BLaER1 treated with 17β-estradiol and CSF1 and Interleukin-3, amounts not matched to agents 10 nM and 100 nM (cell line): Measurements from ENCODE around the gene IL12RB1.
"Not testable (repeated sequence)": the region's sequence is repeated elsewhere in the genome, so short reads cannot be mapped to it uniquely, and the experiment has no call there.

ENCODE experiments used
- H3K27ac ChIP-seq, 11 experiments: shearing (Covaris generic); formaldehyde crosslinking; 2 replicates each; pipeline ENCODE4 v1.8.1; 2022
- H3K27me3 ChIP-seq, 11 experiments: shearing (Covaris generic); formaldehyde crosslinking; 2 replicates each; pipeline ENCODE4 v1.8.1; 2022
- H3K36me3 ChIP-seq, 11 experiments: shearing (Covaris generic); formaldehyde crosslinking; 2 replicates each; pipeline ENCODE4 v1.8.1; 2022
- H3K4me1 ChIP-seq, 10 experiments: shearing (Covaris generic); formaldehyde crosslinking; 2 replicates each; pipeline ENCODE4 v1.8.1; 2022
- H3K4me2 ChIP-seq, 11 experiments: shearing (Covaris generic); formaldehyde crosslinking; 2 replicates each; pipeline ENCODE4 v1.8.1; 2022
- H3K4me3 ChIP-seq, 10 experiments: shearing (Covaris generic); formaldehyde crosslinking; 2 replicates each; pipeline ENCODE4 v1.8.1; 2022
- H3K9ac ChIP-seq, 11 experiments: shearing (Covaris generic); formaldehyde crosslinking; 2 replicates each; pipeline ENCODE4 v1.8.1; 2022
- H3K9me3 ChIP-seq, 11 experiments: shearing (Covaris generic); formaldehyde crosslinking; replicated peaks in 1 of 11; 2 replicates each; pipeline ENCODE4 v1.8.1; 2022
- H4K20me1 ChIP-seq, 11 experiments: shearing (Covaris generic); formaldehyde crosslinking; 2 replicates each; pipeline ENCODE4 v1.8.1; 2022
- Cebpa-rat ChIP-seq, 11 experiments: shearing (Covaris generic); IDR thresholded peaks; 2 replicates each; pipeline ENCODE4 v1.8.1; 2022

IL12RB1 gene

DNA sequence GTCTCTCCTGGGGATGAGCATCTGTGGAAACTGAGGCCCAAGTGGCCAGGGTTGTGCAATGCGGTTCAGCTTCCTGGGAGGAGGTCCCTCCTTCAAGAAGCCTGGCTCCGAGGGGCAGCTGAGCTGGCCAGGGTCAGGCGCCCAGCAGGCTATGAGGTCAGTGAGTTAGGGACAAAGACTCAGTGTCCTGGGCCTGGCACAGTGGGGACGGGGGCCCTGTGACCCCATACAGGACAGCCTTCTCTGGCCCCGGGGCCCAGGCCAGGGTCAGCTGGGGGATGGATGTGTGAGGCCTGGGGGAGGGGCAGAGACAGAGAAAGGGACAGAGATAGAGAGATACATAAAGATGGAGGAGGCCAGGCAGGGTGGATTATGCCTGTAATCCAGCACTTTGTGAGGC lies 3.0 kb upstream of the IL12RB1 start:
- H3K4me2 ChIP-seq = peak overlapping the region in 10 of 11 experiments; percentile 28 to 97 (median 78); a peak in 20 of 22 replicates
- H3K4me1 ChIP-seq = peaks cover 59 to 79% (median 69%) of the 10 kb centered on the region in 10 experiments

DNA sequence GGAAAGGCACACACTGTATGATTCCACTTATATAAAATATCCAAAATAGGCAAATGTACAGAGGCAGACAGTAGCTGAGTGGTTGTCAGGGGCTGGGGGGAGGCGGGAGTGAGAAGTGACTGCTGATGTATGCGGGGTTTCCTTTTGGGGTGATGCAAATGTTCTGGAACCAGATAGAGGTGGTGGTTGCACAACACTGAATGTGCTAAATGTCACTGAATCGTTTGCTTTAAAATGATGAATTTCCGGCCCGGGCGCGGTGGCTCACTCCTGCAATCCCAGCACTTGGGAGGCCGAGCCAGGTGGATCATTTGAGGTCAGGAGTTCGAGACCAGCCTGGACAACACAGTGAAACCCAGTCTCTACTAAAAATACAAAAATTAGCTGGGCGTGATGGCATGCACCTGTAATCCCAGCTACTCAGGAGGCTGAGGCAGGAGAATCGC lies 2.4 kb upstream of the IL12RB1 start:
- not testable (repeated sequence) for H3K27me3 ChIP-seq, H3K9me3 ChIP-seq, H4K20me1 ChIP-seq, H3K4me3 ChIP-seq, H3K36me3 ChIP-seq
- peak overlapping the region in 10 of 11 experiments; percentile 66 to 91 (median 78); a peak in 20 of 22 replicates for H3K27ac ChIP-seq
- H3K4me2 ChIP-seq = peak overlapping the region; percentile 12 to 97 (median 67); a peak in 21 of 22 replicates
- peaks cover 59 to 81% (median 69%) of the 10 kb centered on the region in 10 experiments for H3K4me1 ChIP-seq
- H3K9ac ChIP-seq = peak overlapping the region in 7 of 11 experiments; percentile 31 to 57 (median 46); a peak in 11 of 22 replicates
- peak in 9 of 11 experiments; percentile 15 to 75 (median 52); a peak in 11 of 22 replicates for TF ChIP-seq Cebpa-rat (IDR thresholded peaks at IDR 0.05)

More for the DNA sequence above, 3.0 kb upstream of the IL12RB1 start:
- Histone ChIP-seq H3K9me3 (no peaks in the 10 kb centered on the region), H4K20me1 (no peaks in the 10 kb centered on the region), H3K4me3 (no peak overlapping the region), H3K27me3 (no peaks in the 10 kb centered on the region), H3K36me3 (no peaks in the 10 kb centered on the region), H3K27ac (peak overlapping the region; percentile 17 to 91 (median 76); a peak in 21 of 22 replicates), H3K9ac (peak overlapping the region in 7 of 11 experiments; percentile 7 to 62 (median 46); a peak in 12 of 22 replicates)
- no peak for TF ChIP-seq Cebpa-rat (IDR thresholded peaks at IDR 0.05)

DNA sequence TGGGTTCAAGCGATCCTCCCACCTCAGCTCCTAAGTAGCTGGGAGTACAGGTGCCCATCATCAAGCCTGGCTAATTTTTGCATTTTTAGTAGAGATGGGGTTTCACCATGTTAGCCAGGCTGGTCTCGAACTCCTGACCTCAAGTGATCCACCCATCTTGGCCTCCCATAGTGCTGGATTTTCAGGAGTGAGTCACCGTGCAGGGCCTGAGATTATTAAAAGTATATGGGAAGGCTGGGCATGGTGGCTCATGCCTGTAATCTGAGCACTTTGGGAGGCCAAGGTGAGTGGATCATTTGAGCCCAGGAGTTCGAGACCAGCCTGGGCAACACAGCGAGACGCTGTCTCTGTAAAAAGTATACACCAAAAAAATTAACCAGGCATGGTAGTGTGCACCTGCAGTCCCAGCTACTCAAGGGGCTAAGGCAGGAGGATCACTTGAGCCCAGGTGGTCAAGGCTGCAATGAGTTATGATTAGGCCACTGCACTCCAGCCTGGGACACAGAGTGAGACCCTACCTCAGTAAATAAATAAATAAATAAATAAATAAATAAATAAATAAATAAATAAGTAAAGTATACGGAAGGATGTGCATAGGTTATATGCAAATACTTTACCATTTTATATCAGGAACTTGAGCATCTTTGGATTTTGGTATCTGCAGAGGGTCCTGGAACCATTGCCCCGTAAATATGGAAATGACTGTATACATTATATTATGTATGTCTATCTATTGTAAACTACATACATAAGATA lies 854 bp downstream of the IL12RB1 start:
- peak overlapping the region in 9 of 11 experiments; percentile 78 to 97 (median 91); a peak in 12 of 22 replicates for H3K4me2 ChIP-seq
- H3K9me3 ChIP-seq = no peaks in the 10 kb centered on the region
- no peaks in the 10 kb centered on the region for H3K27me3 ChIP-seq
- H3K4me3 ChIP-seq = peak overlapping the region in 6 of 10 experiments; percentile 54 to 69 (median 60); a peak in 8 of 20 replicates
- no peaks in the 10 kb centered on the region for H4K20me1 ChIP-seq
- H3K36me3 ChIP-seq = peaks cover 0 to 20% (median 0%) of the 10 kb centered on the region in 11 experiments; a peak in 2 of 22 replicates
- H3K9ac ChIP-seq = peak overlapping the region in 5 of 11 experiments; percentile 79 to 87 (median 83); a peak in 4 of 22 replicates
- peak overlapping the region in 8 of 11 experiments; percentile 83 to 92 (median 88); a peak in 12 of 22 replicates for H3K27ac ChIP-seq
- no peak for TF ChIP-seq Cebpa-rat (IDR thresholded peaks at IDR 0.05)
- peaks cover 38 to 59% (median 49%) of the 10 kb centered on the region in 10 experiments for H3K4me1 ChIP-seq

DNA sequence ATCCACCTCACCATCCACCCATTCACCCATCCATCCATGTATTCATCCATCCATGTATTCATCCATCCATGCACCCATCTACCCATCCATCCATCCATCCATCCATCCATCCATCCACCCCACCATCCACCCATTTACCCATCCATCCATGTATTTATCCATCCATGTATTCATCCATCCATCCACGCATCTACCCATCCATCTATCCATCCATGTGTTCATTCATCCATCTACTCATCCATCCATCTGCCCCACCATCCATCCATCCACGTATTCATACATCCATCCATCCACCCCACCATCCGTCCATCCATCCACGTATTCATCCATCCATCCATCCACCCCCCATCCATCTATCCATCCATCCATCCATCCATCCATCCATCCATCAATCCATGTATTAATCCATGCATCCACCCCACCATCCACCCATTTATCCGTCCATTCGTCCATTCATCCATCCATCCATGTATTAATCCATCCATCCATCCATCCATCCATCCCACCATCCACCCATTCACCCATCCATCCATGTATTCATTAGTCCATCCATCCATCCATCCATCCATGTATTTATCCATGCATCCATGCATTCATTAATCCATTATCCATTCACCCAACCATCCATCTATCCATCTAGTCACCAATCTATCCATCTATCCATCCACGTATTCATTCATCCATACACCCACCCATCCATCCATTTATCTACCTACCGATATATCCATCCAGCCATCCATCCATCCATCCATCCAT lies 2.6 kb downstream of the IL12RB1 start:
- no peaks in the 10 kb centered on the region for H3K27me3 ChIP-seq
- no peak overlapping the region for H3K4me3 ChIP-seq
- H3K36me3 ChIP-seq = peaks cover 0 to 26% (median 0%) of the 10 kb centered on the region in 11 experiments; a peak in 2 of 22 replicates
- no peak overlapping the region for H3K4me2 ChIP-seq
- no peaks in the 10 kb centered on the region for H3K9me3 ChIP-seq
- H3K4me1 ChIP-seq = peaks cover 23 to 41% (median 31%) of the 10 kb centered on the region in 10 experiments
- H3K27ac ChIP-seq = no peak overlapping the region
- no peaks in the 10 kb centered on the region for H4K20me1 ChIP-seq
- no peak for TF ChIP-seq Cebpa-rat (IDR thresholded peaks at IDR 0.05)
- H3K9ac ChIP-seq = no peak overlapping the region

DNA sequence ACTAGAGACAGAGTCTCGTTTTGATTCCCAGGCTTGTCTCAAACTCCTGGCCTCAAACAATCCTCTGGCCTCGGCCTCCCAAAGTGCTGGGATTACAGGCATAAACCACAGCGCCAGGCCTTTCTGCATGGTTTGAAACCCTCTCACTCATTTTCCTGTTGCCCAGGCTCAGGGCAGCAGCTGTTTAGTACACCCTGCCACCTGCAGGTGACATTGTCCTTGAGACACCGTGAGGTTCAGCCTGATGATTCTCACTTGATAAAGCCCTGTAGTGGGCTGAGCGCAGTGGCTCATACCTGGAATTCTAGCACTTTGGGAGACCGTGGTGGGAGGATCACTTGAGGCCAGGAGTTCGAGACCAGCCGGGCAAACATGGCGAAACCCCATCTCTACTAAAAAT lies 12.5 kb downstream of the IL12RB1 start:
- H3K27me3 ChIP-seq = no peaks in the 10 kb centered on the region
- no peak overlapping the region for H3K4me3 ChIP-seq
- H3K9me3 ChIP-seq = no peaks in the 10 kb centered on the region
- peaks cover 0 to 5% (median 0%) of the 10 kb centered on the region in 10 experiments; a peak in 1 of 20 replicates for H3K4me1 ChIP-seq
- no peak overlapping the region for H3K4me2 ChIP-seq
- H3K9ac ChIP-seq = no peak overlapping the region; a peak in 1 of 22 replicates
- peaks cover 0 to 53% (median 0%) of the 10 kb centered on the region in 11 experiments; a peak in 8 of 22 replicates for H3K36me3 ChIP-seq
- no peaks in the 10 kb centered on the region for H4K20me1 ChIP-seq
- TF ChIP-seq Cebpa-rat (IDR thresholded peaks at IDR 0.05) = no peak
- H3K27ac ChIP-seq = no peak overlapping the region

GRCh38 chr19:18073197-18073596 lies 13.5 kb downstream of the IL12RB1 start:
- H3K4me3 ChIP-seq = no peak overlapping the region
- no peak overlapping the region for H3K27ac ChIP-seq
- no peak for TF ChIP-seq Cebpa-rat (IDR thresholded peaks at IDR 0.05)
- H4K20me1 ChIP-seq = no peaks in the 10 kb centered on the region
- H3K9me3 ChIP-seq = no peaks in the 10 kb centered on the region
- no peaks in the 10 kb centered on the region for H3K27me3 ChIP-seq
- H3K4me1 ChIP-seq = peaks cover 0 to 5% (median 0%) of the 10 kb centered on the region in 10 experiments; a peak in 1 of 20 replicates
- H3K36me3 ChIP-seq = peaks cover 0 to 53% (median 0%) of the 10 kb centered on the region in 11 experiments; a peak in 8 of 22 replicates
- no peak overlapping the region for H3K4me2 ChIP-seq
- no peak overlapping the region; a peak in 1 of 22 replicates for H3K9ac ChIP-seq

GRCh38 chr19:18072335-18072734 lies 14.4 kb downstream of the IL12RB1 start:
- H3K9me3 ChIP-seq = no peaks in the 10 kb centered on the region
- H3K4me3 ChIP-seq = no peak overlapping the region
- H3K27ac ChIP-seq = no peak overlapping the region
- no peaks in the 10 kb centered on the region for H4K20me1 ChIP-seq
- peaks cover 0 to 53% (median 0%) of the 10 kb centered on the region in 11 experiments; a peak in 8 of 22 replicates for H3K36me3 ChIP-seq
- no peak for TF ChIP-seq Cebpa-rat (IDR thresholded peaks at IDR 0.05)
- H3K4me2 ChIP-seq = no peak overlapping the region
- no peaks in the 10 kb centered on the region for H3K27me3 ChIP-seq
- H3K9ac ChIP-seq = 0 out of 22 replicates have a peak overlapping the region, but pooled peaks of 1 of the 11 experiments have one; percentile 2
- H3K4me1 ChIP-seq = peaks cover 0 to 5% (median 0%) of the 10 kb centered on the region in 10 experiments; a peak in 1 of 20 replicates

- Histone ChIP-seq H3K4me3 (no peak overlapping the region), H3K36me3 (peaks cover 0 to 44% (median 0%) of the 10 kb centered on the region in 11 experiments; a peak in 4 of 22 replicates), H3K27ac (no peak overlapping the region), H3K9ac (no peak overlapping the region), H3K9me3 (no peaks in the 10 kb centered on the region), H3K4me2 (no peak overlapping the region), H3K27me3 (no peaks in the 10 kb centered on the region), H4K20me1 (no peaks in the 10 kb centered on the region), H3K4me1 (peaks cover 0 to 5% (median 0%) of the 10 kb centered on the region in 10 experiments; a peak in 2 of 20 replicates)
- no peak for TF ChIP-seq Cebpa-rat (IDR thresholded peaks at IDR 0.05)
Measured at GRCh38 chr19:18070181-18070580, 16.6 kb downstream of the IL12RB1 start.
